Measurements from ENCODE around the gene SYT14.

The SYT14 gene

DNA sequence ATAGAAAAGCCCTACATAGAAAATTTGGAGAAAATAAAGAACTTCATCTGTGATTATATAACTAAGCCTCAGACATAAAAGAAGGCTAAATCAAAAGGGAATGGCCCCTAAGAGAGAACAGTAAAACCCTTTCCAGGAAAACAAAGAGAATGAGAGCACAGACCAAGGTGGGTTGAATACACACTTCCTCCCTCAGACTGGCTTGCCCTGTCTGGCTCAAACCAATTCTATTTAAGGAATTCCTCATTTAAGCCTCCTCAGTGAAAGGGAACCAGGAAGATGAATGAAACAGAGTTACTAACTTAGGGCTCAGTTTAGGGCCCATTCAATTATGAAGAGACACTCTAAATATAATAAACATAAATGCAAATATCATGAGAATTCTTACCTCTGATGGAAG, 10.6 kb upstream of the SYT14 start:
- TF ChIP-seq, protein P1, sequence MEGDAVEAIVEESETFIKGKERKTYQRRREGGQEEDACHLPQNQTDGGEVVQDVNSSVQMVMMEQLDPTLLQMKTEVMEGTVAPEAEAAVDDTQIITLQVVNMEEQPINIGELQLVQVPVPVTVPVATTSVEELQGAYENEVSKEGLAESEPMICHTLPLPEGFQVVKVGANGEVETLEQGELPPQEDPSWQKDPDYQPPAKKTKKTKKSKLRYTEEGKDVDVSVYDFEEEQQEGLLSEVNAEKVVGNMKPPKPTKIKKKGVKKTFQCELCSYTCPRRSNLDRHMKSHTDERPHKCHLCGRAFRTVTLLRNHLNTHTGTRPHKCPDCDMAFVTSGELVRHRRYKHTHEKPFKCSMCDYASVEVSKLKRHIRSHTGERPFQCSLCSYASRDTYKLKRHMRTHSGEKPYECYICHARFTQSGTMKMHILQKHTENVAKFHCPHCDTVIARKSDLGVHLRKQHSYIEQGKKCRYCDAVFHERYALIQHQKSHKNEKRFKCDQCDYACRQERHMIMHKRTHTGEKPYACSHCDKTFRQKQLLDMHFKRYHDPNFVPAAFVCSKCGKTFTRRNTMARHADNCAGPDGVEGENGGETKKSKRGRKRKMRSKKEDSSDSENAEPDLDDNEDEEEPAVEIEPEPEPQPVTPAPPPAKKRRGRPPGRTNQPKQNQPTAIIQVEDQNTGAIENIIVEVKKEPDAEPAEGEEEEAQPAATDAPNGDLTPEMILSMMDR (IDR thresholded peaks at IDR 0.05; ENCODE audit: insufficient read depth, low read length, poor library complexity, severe bottlenecking): no peak
- H3K4me3 ChIP-seq (replicated peaks; ENCODE audit: low read depth, low read length): no peak overlapping the region
- no peaks in the 10 kb centered on the region for H3K36me3 ChIP-seq (ENCODE audit: control insufficient read depth, insufficient read depth, low read length)
- no peaks in the 10 kb centered on the region for H3K27me3 ChIP-seq (replicated peaks; ENCODE audit: control insufficient read depth, insufficient read depth, low read length)
- DNase-seq (ENCODE audit: extremely low read depth, insufficient read length): no peak

DNA sequence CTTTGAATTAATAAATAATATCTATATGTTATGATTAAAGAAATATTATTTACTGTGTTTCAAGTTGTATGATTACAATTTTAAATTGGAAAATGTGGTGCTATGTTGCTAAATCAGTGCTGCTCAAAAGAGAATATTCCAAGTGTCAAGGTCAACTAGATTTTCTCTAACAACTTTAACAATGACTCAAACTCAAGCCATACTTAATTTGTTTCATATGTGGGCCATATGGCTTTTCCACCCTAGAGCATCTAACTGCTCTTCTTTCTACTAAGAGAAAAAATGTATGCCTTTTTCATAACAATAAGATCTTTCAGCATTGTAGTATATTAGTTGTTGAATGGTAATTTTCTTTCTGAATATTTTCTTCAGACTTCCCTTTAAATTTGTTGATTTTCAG, 8.3 kb upstream of the SYT14 start:
- DNase-seq (ENCODE audit: extremely low read depth, insufficient read length): no peak
- TF ChIP-seq, protein P1 (IDR thresholded peaks at IDR 0.05; ENCODE audit: insufficient read depth, low read length, poor library complexity, severe bottlenecking): no peak
- no peaks in the 10 kb centered on the region for H3K27me3 ChIP-seq (replicated peaks; ENCODE audit: control insufficient read depth, insufficient read depth, low read length)
- H3K36me3 ChIP-seq (ENCODE audit: control insufficient read depth, insufficient read depth, low read length): no peaks in the 10 kb centered on the region
- no peak overlapping the region for H3K4me3 ChIP-seq (replicated peaks; ENCODE audit: low read depth, low read length)

DNA sequence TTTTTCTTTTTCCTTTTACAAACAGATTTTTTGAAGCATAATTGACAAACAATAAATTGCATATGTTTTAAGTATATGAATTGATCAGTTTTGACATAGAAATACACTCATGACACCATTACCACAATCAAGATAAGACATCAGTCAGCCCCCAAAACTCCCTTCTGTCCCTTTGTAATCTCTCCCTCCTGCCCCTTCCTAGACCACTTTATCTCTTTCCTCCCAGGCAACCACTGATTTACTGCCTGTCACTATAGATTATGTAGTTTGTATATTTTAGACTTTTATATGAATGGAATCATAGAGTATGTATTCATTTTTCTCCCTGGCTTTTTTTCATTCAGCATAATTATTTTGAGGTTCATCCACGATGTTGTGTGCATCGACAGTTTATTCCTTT, 6.9 kb upstream of the SYT14 start:
- no peak for DNase-seq (ENCODE audit: extremely low read depth, insufficient read length)
- TF ChIP-seq, protein P1 (IDR thresholded peaks at IDR 0.05; ENCODE audit: insufficient read depth, low read length, poor library complexity, severe bottlenecking): no peak
- Histone ChIP-seq H3K4me3 (replicated peaks; ENCODE audit: low read depth, low read length) (no peak overlapping the region), H3K36me3 (ENCODE audit: control insufficient read depth, insufficient read depth, low read length) (no peaks in the 10 kb centered on the region), H3K27me3 (replicated peaks; ENCODE audit: control insufficient read depth, insufficient read depth, low read length) (no peaks in the 10 kb centered on the region)

DNA sequence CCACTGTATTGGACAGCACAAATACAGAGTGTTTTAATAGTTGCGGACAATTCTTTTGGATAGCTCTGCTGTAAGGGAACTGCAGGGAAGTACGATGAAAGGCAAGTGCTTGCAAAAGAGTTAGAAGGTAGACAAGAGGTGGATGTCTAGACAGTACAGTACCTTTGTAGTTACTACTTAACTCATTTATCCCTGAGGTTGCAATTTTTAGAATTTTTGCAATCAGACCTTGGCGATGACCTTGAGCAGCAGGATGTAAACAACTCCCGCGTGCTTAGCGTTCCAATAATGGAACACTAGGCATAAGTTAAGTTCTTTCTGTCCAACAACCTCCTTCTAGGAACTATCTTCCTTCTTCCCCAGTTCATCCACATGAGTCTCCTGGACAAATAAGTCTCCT, 1.9 kb upstream of the SYT14 start:
- DNase-seq (ENCODE audit: extremely low read depth, insufficient read length): no peak
- H3K27me3 ChIP-seq (replicated peaks; ENCODE audit: control insufficient read depth, insufficient read depth, low read length): no peaks in the 10 kb centered on the region; the same call in none of the 2 replicates
- TF ChIP-seq, protein P1 (IDR thresholded peaks at IDR 0.05; ENCODE audit: insufficient read depth, low read length, poor library complexity, severe bottlenecking): no peak

DNA sequence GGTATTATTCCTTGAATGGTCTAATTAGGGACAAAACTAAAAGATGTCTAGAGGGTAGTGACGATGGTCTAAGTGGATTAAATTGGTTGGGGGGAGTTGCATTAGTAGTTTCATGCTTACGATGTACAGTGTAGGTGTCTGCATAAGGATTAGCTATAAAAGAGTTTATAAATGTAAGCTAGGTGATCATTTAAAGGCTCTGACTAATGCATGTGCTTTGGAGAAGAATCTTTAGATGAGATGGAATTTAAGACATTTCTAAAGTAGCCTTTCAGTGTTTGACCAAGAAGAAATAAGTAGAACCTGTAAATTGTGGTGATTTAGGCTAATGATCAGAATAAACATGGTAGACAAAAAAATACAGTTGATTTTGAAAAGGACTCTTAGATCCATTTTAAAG, 7.4 kb downstream of the SYT14 start:
- no peak overlapping the region for H3K4me3 ChIP-seq (replicated peaks; ENCODE audit: low read depth, low read length)
- TF ChIP-seq, protein P1 (IDR thresholded peaks at IDR 0.05; ENCODE audit: insufficient read depth, low read length, poor library complexity, severe bottlenecking): no peak

More for the DNA sequence above, 1.9 kb upstream of the SYT14 start:
- H3K4me3 ChIP-seq (replicated peaks; ENCODE audit: low read depth, low read length): no peak overlapping the region
- H3K36me3 ChIP-seq (ENCODE audit: control insufficient read depth, insufficient read depth, low read length): no peaks in the 10 kb centered on the region

DNA sequence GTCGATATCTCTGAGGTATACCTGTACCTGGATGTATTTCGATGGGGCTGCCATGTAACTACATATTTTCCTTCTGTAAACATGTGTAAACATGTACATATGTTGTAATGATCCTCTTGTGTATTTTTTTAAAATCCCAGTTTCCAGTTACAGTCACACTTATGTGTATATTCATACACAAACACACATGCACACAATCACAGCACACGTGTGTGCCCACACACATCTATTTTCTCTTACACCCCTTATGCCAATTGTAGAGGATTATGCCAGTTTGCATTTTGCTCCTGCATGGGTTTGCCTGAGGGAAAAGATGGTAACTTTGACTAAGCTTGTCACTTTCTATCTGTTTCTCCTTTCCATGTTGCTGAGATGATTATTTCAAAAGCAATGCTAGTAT, 10.1 kb downstream of the SYT14 start:
- Histone ChIP-seq H3K36me3 (ENCODE audit: control insufficient read depth, insufficient read depth, low read length) (no peaks in the 10 kb centered on the region), H3K4me3 (replicated peaks; ENCODE audit: low read depth, low read length) (no peak overlapping the region), H3K27me3 (replicated peaks; ENCODE audit: control insufficient read depth, insufficient read depth, low read length) (no peaks in the 10 kb centered on the region)
- TF ChIP-seq, protein P1 (IDR thresholded peaks at IDR 0.05; ENCODE audit: insufficient read depth, low read length, poor library complexity, severe bottlenecking): no peak
- no peak for DNase-seq (ENCODE audit: extremely low read depth, insufficient read length)

More for the DNA sequence above, 7.4 kb downstream of the SYT14 start:
- DNase-seq (ENCODE audit: extremely low read depth, insufficient read length): no peak
- H3K36me3 ChIP-seq (ENCODE audit: control insufficient read depth, insufficient read depth, low read length): no peaks in the 10 kb centered on the region
- H3K27me3 ChIP-seq (replicated peaks; ENCODE audit: control insufficient read depth, insufficient read depth, low read length): no peaks in the 10 kb centered on the region
